Coronary artery (tissue), 2 donors: ENCODE data around the gene THY1.
"Not testable (repeated sequence)": the region's sequence is repeated elsewhere in the genome, so short reads cannot be mapped to it uniquely, and the experiment has no call there.

Source experiments
- DNase-seq: peaks from one replicate; pipeline ENCODE4 v3.0.0-alpha.2; 2017; ENCODE audit warnings: low spot score
- H3K27ac ChIP-seq, 2 donors: fragments of 200-600 bp; sonication (generic); one replicate each; pipeline ENCODE4 v1.5.1; 2016 to 2019
- H3K4me3 ChIP-seq: fragments of 200-600 bp; sonication (generic); 2 replicates; pipeline ENCODE4 v1.5.1; 2016; ENCODE audit warnings: mild to moderate bottlenecking, moderate library complexity
- CTCF ChIP-seq: fragments of 200-600 bp; sonication (generic); IDR thresholded peaks from one replicate; pipeline ENCODE4 v1.5.1; 2019; ENCODE audit warnings: antibody characterized with exemption

The THY1 gene

DNA sequence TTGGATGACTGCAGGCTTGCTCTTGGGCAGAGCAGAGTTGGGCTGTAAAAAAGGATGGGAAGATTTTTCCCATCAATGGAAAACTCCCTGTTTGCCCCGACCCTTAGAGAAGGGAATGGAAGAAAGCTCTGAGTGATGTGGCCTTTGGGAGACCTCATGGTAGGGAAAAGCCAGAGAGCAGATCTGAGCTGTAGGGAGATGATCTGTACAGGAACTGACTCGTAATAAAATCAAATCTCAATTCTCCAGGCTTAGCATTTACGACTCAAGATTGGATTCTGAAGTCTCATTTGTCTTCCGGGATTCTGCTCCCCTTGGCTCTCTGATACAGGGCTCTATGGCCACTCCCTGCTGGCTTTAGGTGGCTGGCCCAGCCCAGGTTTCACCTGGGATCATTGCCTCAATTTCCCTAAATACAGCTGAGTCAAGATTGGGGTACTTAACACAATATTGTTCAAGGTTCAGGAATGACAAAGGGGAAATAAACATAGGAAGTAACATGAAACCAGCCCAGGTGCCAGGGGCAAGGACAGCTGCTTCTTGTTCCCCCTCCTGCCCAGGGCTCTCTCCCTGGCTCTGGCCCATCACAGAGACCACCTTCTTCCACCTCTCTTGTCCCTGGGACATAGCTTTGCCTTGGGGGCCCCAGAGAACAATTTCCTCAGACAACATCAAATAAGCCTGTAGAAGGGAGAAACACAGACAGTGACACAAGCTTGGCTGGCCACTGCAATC lies 38.4 kb upstream of the THY1 start:
- no peak for DNase-seq
- TF ChIP-seq CTCF = no peak
- Histone ChIP-seq H3K4me3 (no peak overlapping the region), H3K27ac (no peak overlapping the region)

DNA sequence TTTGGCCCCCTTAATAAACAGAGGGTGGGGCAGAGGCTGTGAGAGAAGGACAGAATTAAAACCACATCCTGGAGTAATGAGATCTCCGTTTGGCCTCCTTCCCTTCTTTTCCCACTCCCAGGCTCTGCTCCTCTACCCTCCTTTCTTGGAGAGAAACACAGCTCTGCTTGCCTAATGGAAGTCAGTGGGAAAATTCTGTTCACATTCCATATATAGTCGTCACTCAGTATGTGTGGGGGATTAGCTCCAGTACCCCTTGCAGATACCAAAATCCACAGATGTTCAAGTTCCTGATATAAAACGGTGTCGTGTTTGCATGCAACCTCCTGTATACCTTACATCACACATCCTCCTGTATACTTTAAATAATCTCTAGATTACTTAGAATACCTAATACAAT lies 37.6 kb upstream of the THY1 start:
- Histone ChIP-seq H3K27ac (peak overlapping the region in 1 of 2 donors; percentile 11), H3K4me3 (no peak overlapping the region)
- DNase-seq = no peak
- no peak for TF ChIP-seq CTCF

GRCh38 chr11:119460097-119460496 lies 37.1 kb upstream of the THY1 start:
- no peak for DNase-seq
- Histone ChIP-seq H3K27ac (peak overlapping the region in 1 of 2 donors; percentile 11), H3K4me3 (no peak overlapping the region)
- TF ChIP-seq CTCF = no peak

GRCh38 chr11:119459293-119459976 lies 36.5 kb upstream of the THY1 start:
- H3K27ac ChIP-seq = no peak overlapping the region
- DNase-seq = no peak
- TF ChIP-seq CTCF = no peak
- no peak overlapping the region for H3K4me3 ChIP-seq

- H3K27ac ChIP-seq, DNase-seq, H3K4me3 ChIP-seq: not testable (repeated sequence)
These were observed 32.7 kb upstream of the THY1 start for GRCh38 chr11:119455708-119456107.

DNA sequence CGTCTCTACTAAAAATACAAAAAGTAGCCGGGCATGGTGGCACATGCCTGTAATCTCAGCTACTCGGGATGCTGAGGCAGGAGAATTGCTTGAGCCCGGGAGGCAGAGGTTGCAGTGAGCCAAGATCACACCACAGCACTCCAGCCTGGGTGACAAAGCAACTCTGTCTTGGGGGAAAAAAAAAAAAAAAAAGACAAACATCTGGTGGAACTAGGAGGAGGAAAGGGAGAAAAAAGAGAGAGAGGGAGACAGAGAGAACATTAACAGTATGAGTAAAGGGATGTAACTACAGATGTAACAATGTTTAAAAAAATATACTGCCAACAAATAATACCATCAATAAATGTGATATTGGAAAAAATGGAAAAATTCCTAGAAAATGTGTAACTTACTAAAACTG lies 32.3 kb upstream of the THY1 start:
- not testable (repeated sequence) for H3K27ac ChIP-seq, H3K4me3 ChIP-seq, DNase-seq

DNA sequence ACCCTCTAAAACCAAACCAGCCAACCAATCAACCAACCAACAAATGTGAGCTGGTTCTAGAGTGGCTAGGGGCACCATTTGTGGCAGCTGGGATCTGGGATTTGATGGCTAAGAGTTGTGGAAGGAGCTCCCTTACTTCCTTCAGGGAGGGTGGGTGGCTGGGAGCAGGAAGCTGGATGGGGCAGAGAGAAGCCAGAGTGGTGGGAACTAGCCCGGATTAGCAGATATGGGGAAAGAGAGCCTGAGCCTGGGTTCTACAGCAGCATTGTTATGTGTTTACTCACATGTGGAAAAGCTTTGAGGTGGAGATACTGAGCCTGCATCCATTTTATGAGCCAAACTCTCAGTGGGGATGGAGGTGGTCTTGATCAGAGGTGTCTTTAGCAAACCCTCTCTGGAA lies 30.9 kb upstream of the THY1 start:
- Histone ChIP-seq H3K27ac (no peak overlapping the region), H3K4me3 (no peak overlapping the region)
- no peak for DNase-seq
- TF ChIP-seq CTCF = no peak

GRCh38 chr11:119450590-119451326 lies 27.8 kb upstream of the THY1 start:
- H3K4me3 ChIP-seq = no peak overlapping the region
- no peak for TF ChIP-seq CTCF
- H3K27ac ChIP-seq = no peak overlapping the region
- no peak for DNase-seq
